Lung (tissue), 12 donors: Measurements from ENCODE around the gene CUL4B. TPM values are rescaled to one million over a fixed set of nuclear protein-coding genes. Genes with fewer than 3 reads are reported as not detected.

Experiments
- ATAC-seq: fragments of 200-7000 bp; cut with Tn5 transposase; one replicate; pipeline ENCODE4 v1.9.1; 2020; ENCODE audit warnings: moderate number of reproducible peaks; ENCODE audit not compliant: insufficient read depth, low FRiP score
- DNase-seq, 3 donors: peaks; one replicate each; pipeline ENCODE4 v3.0.0-alpha.2; 2013 to 2017
- H3K27ac ChIP-seq, 2 donors: one replicate each; pipeline ENCODE4 v1.5.1; 2013; ENCODE audit warnings: mild to moderate bottlenecking in 2 of 2, moderate library complexity in 2 of 2, control low read depth in 1 of 2, inconsistent platforms in 1 of 2, low read depth in 1 of 2, low read length in 1 of 2
- H3K27me3 ChIP-seq, 3 donors: one replicate each; pipeline ENCODE4 v1.5.1; 2013; ENCODE audit warnings: low read length in 2 of 3; ENCODE audit not compliant: control insufficient read depth in 3 of 3, insufficient read depth in 3 of 3
- H3K36me3 ChIP-seq, 4 donors: one replicate each; pipeline ENCODE4 v1.5.1; 2013; ENCODE audit warnings: low read length in 4 of 4, mild to moderate bottlenecking in 1 of 4, moderate library complexity in 1 of 4; ENCODE audit not compliant: control insufficient read depth in 4 of 4, insufficient read depth in 4 of 4
- H3K4me1 ChIP-seq, 5 donors: one replicate each; pipeline ENCODE4 v1.5.1; 2013; ENCODE audit warnings: low read length in 5 of 5, mild to moderate bottlenecking in 2 of 5, moderate library complexity in 1 of 5; ENCODE audit not compliant: control insufficient read depth in 5 of 5, insufficient read depth in 5 of 5
- H3K4me3 ChIP-seq: one replicate; pipeline ENCODE4 v1.5.1; 2013; ENCODE audit warnings: mild to moderate bottlenecking, control low read depth, moderate library complexity
- H3K9ac ChIP-seq, 2 donors: one replicate each; pipeline ENCODE4 v1.5.1; 2013; ENCODE audit warnings: low read length in 2 of 2, control low read depth in 1 of 2; ENCODE audit not compliant: insufficient read depth in 1 of 2
- H3K9me3 ChIP-seq, 4 donors: one replicate each; pipeline ENCODE4 v1.5.1; 2013; ENCODE audit warnings: low read length in 3 of 4, mild to moderate bottlenecking in 1 of 4, moderate library complexity in 1 of 4; ENCODE audit not compliant: control insufficient read depth in 4 of 4, insufficient read depth in 3 of 4
- WGBS, 2 donors: extraction: QIAGEN DNeasy Blood & Tissue Kit; methylation state at CpG; one replicate each; pipeline ENCODE4 v1.1.7; 2013; 5-methylcytosine and 5-hydroxymethylcytosine counted together
- polyA plus RNA-seq, 2 donors: library from polyadenylated mRNA; stranded (reverse); fragments of 200-250 nt; gene quantifications; one replicate each; pipeline ENCODE4 v1.2.1, GENCODE V29; 2013
- total RNA-seq, 2 donors: library from RNA; depleted of rRNA in 1 of 2; stranded (reverse); fragments of >200 nt in 1 of 2; gene quantifications; one replicate each; pipeline ENCODE4 v1.2.1, GENCODE V29; 2014 to 2021
- TF ChIP-seq, protein P1 (sequence below): IDR thresholded peaks from 2 replicates; pipeline ENCODE4 v1.5.1; 2012; ENCODE audit warnings: mild to moderate bottlenecking; ENCODE audit errors: control extremely low read depth, extremely low read depth
- donor health status: control.
- donor health status: control.
- donor health status: Bipolar disorder and iron deficiency.
- donor health status: healthy.
- donor health status: DM: yes; HTN: yes; CAD: no.

CUL4B gene
- total and polyA plus RNA-seq, 4 donors, result 15.2 to 61.2 (median 24.3) TPM

DNA sequence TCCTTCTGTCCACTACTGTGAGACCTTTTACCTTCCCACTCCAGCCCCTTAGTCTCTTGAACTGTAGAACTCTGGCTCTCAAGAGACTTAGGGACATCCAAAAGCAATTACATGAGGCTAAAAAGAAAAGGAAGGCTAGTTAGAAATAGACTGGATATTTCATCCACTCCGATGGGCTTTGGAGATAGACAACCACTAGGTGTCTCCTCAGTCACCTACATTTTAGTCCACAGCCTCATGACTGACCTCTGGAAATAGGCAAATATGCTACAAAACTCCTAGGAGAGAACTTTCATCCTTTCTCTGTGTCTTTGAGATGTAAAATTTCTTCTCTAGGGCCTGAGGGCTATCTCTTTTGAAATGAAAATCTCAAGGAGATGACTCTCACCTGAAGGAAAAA lies 46.5 kb downstream of the CUL4B start:
- H3K36me3 ChIP-seq, result no peaks in the 10 kb centered on the region
- DNase-seq (peak in 1 of 3 donors; percentile 8), ATAC-seq (no peak)
- no peaks in the 10 kb centered on the region for H3K9me3 ChIP-seq
- H3K4me1 ChIP-seq, result no peaks in the 10 kb centered on the region
- H3K27ac ChIP-seq, result no peak overlapping the region
- H3K9ac ChIP-seq, result no peak overlapping the region
- TF ChIP-seq, protein P1, sequence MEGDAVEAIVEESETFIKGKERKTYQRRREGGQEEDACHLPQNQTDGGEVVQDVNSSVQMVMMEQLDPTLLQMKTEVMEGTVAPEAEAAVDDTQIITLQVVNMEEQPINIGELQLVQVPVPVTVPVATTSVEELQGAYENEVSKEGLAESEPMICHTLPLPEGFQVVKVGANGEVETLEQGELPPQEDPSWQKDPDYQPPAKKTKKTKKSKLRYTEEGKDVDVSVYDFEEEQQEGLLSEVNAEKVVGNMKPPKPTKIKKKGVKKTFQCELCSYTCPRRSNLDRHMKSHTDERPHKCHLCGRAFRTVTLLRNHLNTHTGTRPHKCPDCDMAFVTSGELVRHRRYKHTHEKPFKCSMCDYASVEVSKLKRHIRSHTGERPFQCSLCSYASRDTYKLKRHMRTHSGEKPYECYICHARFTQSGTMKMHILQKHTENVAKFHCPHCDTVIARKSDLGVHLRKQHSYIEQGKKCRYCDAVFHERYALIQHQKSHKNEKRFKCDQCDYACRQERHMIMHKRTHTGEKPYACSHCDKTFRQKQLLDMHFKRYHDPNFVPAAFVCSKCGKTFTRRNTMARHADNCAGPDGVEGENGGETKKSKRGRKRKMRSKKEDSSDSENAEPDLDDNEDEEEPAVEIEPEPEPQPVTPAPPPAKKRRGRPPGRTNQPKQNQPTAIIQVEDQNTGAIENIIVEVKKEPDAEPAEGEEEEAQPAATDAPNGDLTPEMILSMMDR, result no peak
- WGBS, 2 donors, result 47 to 58% methylated on average over 1 of the region's 1 CpG
- H3K4me3 ChIP-seq, result no peak overlapping the region
- H3K27me3 ChIP-seq, result no peaks in the 10 kb centered on the region

DNA sequence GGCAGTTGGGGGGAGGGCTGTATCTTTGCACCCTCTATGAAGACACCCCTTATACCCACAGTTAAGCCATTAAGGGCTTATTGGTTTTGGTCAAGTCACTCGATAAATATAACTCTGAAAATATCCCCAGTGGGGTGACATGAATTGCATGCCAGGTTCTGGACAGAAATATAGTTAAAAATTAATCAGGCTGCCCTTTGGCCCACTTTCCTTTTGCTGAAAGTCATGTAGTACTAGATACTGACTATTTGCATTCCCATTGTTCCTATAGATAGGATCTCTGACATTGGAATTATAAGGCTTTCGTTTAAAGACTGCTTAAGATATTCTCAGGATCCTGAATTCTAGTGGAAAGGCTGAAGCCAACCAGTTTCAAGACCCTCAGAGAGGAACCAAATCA lies 48.1 kb downstream of the CUL4B start:
- H3K9ac ChIP-seq, result no peak overlapping the region
- 61 to 83% methylated on average over 2 of the region's 2 CpGs for WGBS, 2 donors
- ATAC-seq, result no peak
- no peak for DNase-seq
- no peaks in the 10 kb centered on the region for H3K27me3 ChIP-seq
- TF ChIP-seq, protein P1, result no peak
- no peak overlapping the region for H3K27ac ChIP-seq
- no peaks in the 10 kb centered on the region for H3K9me3 ChIP-seq
- no peaks in the 10 kb centered on the region for H3K36me3 ChIP-seq
- no peaks in the 10 kb centered on the region for H3K4me1 ChIP-seq
- H3K4me3 ChIP-seq, result no peak overlapping the region

DNA sequence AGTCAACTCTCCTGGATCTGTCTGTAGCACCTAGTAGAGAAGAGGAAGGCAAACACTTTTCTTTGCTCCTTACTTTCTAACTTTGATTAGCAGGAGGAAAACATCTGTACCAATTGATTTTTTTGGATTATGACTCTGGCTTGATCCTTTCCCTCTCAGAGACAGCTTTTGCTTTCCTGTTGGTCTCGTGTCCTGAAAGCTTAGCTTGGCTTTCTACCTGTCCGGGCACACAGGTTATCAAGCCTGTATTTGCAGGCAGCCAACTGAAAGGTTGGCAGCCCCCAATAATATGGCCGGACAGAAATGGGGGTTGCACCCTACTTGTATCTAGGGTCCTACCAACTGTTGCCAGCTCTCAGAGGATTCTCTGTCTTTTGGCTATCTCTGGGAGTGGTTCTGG lies 48.5 kb downstream of the CUL4B start:
- Histone ChIP-seq H3K9ac (no peak overlapping the region), H3K9me3 (no peaks in the 10 kb centered on the region), H3K4me1 (no peaks in the 10 kb centered on the region), H3K36me3 (no peaks in the 10 kb centered on the region), H3K27me3 (no peaks in the 10 kb centered on the region), H3K27ac (no peak overlapping the region), H3K4me3 (no peak overlapping the region)
- WGBS, 2 donors, result 79 to 88% methylated on average over 3 of the region's 3 CpGs
- ATAC-seq (no peak), DNase-seq (no peak)
- TF ChIP-seq, protein P1, result no peak

DNA sequence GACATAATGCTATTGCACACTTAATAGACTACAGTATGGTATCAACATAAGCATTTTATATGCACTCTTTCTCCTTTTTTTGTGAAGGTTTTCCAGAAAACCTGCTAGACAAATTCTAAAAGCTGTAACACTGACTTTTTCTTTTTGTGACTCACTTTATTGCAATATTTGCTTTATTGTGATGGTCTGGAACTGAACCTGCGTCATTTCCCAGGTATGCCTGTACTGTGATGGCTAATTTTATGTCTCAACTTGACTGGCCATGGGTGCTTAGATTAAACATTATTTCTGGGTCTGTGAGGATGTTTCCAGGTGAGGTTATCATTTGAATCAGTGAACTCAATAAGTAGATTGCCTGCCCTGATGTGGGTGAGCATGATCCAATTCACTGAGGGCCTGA lies 56.2 kb downstream of the CUL4B start:
- Histone ChIP-seq H3K4me1 (no peaks in the 10 kb centered on the region), H3K9ac (no peak overlapping the region), H3K9me3 (no peaks in the 10 kb centered on the region), H3K27me3 (no peaks in the 10 kb centered on the region), H3K4me3 (no peak overlapping the region), H3K36me3 (no peaks in the 10 kb centered on the region), H3K27ac (no peak overlapping the region)
- TF ChIP-seq, protein P1, result no peak
- no peak for ATAC-seq
- DNase-seq, result no peak
- 72 to 91% methylated on average over 1 of the region's 1 CpG for WGBS, 2 donors
